ENCODE measurements around the gene OR51B2.

Gene OR51B2

GRCh38 chr11:5275369-5276110 lies 48.6 kb downstream of the OR51B2 start:
- Histone ChIP-seq H3K27me3 (ENCODE audit: insufficient read depth, poor library complexity, severe bottlenecking) (no peaks in the 10 kb centered on the region), H3K4me3 (replicated peaks; ENCODE audit: insufficient read depth, low read length) (no peak overlapping the region), H3K27ac (replicated peaks) (no peak overlapping the region)
- no peak for TF ChIP-seq SPI1 (IDR thresholded peaks at IDR 0.05; ENCODE audit: borderline replicate concordance, low read depth)
- no peak for TF ChIP-seq POLR2AphosphoS5 (IDR thresholded peaks at IDR 0.05; ENCODE audit: low read depth)
- TF ChIP-seq, protein P1, sequence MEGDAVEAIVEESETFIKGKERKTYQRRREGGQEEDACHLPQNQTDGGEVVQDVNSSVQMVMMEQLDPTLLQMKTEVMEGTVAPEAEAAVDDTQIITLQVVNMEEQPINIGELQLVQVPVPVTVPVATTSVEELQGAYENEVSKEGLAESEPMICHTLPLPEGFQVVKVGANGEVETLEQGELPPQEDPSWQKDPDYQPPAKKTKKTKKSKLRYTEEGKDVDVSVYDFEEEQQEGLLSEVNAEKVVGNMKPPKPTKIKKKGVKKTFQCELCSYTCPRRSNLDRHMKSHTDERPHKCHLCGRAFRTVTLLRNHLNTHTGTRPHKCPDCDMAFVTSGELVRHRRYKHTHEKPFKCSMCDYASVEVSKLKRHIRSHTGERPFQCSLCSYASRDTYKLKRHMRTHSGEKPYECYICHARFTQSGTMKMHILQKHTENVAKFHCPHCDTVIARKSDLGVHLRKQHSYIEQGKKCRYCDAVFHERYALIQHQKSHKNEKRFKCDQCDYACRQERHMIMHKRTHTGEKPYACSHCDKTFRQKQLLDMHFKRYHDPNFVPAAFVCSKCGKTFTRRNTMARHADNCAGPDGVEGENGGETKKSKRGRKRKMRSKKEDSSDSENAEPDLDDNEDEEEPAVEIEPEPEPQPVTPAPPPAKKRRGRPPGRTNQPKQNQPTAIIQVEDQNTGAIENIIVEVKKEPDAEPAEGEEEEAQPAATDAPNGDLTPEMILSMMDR (IDR thresholded peaks at IDR 0.05; ENCODE audit: insufficient read depth, low read length): no peak
- no peak for TF ChIP-seq GABPA (IDR thresholded peaks at IDR 0.05; ENCODE audit: low read depth)
- TF ChIP-seq, protein P2, sequence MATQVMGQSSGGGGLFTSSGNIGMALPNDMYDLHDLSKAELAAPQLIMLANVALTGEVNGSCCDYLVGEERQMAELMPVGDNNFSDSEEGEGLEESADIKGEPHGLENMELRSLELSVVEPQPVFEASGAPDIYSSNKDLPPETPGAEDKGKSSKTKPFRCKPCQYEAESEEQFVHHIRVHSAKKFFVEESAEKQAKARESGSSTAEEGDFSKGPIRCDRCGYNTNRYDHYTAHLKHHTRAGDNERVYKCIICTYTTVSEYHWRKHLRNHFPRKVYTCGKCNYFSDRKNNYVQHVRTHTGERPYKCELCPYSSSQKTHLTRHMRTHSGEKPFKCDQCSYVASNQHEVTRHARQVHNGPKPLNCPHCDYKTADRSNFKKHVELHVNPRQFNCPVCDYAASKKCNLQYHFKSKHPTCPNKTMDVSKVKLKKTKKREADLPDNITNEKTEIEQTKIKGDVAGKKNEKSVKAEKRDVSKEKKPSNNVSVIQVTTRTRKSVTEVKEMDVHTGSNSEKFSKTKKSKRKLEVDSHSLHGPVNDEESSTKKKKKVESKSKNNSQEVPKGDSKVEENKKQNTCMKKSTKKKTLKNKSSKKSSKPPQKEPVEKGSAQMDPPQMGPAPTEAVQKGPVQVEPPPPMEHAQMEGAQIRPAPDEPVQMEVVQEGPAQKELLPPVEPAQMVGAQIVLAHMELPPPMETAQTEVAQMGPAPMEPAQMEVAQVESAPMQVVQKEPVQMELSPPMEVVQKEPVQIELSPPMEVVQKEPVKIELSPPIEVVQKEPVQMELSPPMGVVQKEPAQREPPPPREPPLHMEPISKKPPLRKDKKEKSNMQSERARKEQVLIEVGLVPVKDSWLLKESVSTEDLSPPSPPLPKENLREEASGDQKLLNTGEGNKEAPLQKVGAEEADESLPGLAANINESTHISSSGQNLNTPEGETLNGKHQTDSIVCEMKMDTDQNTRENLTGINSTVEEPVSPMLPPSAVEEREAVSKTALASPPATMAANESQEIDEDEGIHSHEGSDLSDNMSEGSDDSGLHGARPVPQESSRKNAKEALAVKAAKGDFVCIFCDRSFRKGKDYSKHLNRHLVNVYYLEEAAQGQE (IDR thresholded peaks at IDR 0.05; ENCODE audit: insufficient replicate concordance, low read depth): no peak
- DNase-seq (ENCODE audit: low read depth in 1 of 2, low spot score in 1 of 2): no peak

- no peaks in the 10 kb centered on the region for H3K27me3 ChIP-seq (ENCODE audit: insufficient read depth, poor library complexity, severe bottlenecking)
- H3K27ac ChIP-seq (replicated peaks): no peak overlapping the region
- TF ChIP-seq, protein P2 (IDR thresholded peaks at IDR 0.05; ENCODE audit: insufficient replicate concordance, low read depth): no peak
- no peak for TF ChIP-seq POLR2AphosphoS5 (IDR thresholded peaks at IDR 0.05; ENCODE audit: low read depth)
- no peak for TF ChIP-seq SPI1 (IDR thresholded peaks at IDR 0.05; ENCODE audit: borderline replicate concordance, low read depth)
- TF ChIP-seq, protein P1 (IDR thresholded peaks at IDR 0.05; ENCODE audit: insufficient read depth, low read length): no peak
- no peak for TF ChIP-seq GABPA (IDR thresholded peaks at IDR 0.05; ENCODE audit: low read depth)
- DNase-seq (ENCODE audit: low read depth in 1 of 2, low spot score in 1 of 2): no peak
- no peak overlapping the region for H3K4me3 ChIP-seq (replicated peaks; ENCODE audit: insufficient read depth, low read length)
Observed at GRCh38 chr11:5274395-5274794, 49.7 kb downstream of the OR51B2 start.
